ENCODE measurements around the gene GRHL3.
A peak's percentile ranks its signal among the peaks of the same experiment; 100 is the strongest.

Gene GRHL3

GRCh38 chr1:24329797-24330543 lies 10.8 kb downstream of the GRHL3 start:
- TF ChIP-seq CTCF (conservative IDR thresholded peaks at IDR 0.05; ENCODE audit: low read depth, low read length), result no peak
- no peak overlapping the region for H3K4me3 ChIP-seq (ENCODE audit: low read depth, low read length)
- DNase-seq (ENCODE audit: low read depth), result peak; percentile 80

- TF ChIP-seq CTCF (conservative IDR thresholded peaks at IDR 0.05; ENCODE audit: low read depth, low read length), result no peak
- DNase-seq (ENCODE audit: low read depth), result no peak
Observed at GRCh38 chr1:24331961-24332673, 13.0 kb downstream of the GRHL3 start.

GRCh38 chr1:24336075-24336474 lies 16.9 kb downstream of the GRHL3 start:
- no peak for TF ChIP-seq CTCF (conservative IDR thresholded peaks at IDR 0.05; ENCODE audit: low read depth, low read length)
- DNase-seq (ENCODE audit: low read depth), result no peak
- H3K4me3 ChIP-seq (ENCODE audit: low read depth, low read length), result no peak overlapping the region

More at GRCh38 chr1:24331961-24332673, 13.0 kb downstream of the GRHL3 start:
- no peak overlapping the region for H3K4me3 ChIP-seq (ENCODE audit: low read depth, low read length)

GRCh38 chr1:24337455-24337854 lies 18.3 kb downstream of the GRHL3 start:
- H3K4me3 ChIP-seq (ENCODE audit: low read depth, low read length), result no peak overlapping the region
- no peak for TF ChIP-seq CTCF (conservative IDR thresholded peaks at IDR 0.05; ENCODE audit: low read depth, low read length)
- no peak for DNase-seq (ENCODE audit: low read depth)

GRCh38 chr1:24338447-24338846 lies 19.3 kb downstream of the GRHL3 start:
- no peak for TF ChIP-seq CTCF (conservative IDR thresholded peaks at IDR 0.05; ENCODE audit: low read depth, low read length)
- DNase-seq (ENCODE audit: low read depth), result no peak
- no peak overlapping the region for H3K4me3 ChIP-seq (ENCODE audit: low read depth, low read length)

- TF ChIP-seq CTCF (conservative IDR thresholded peaks at IDR 0.05; ENCODE audit: low read depth, low read length), result no peak
- no peak for DNase-seq (ENCODE audit: low read depth)
- H3K4me3 ChIP-seq (ENCODE audit: low read depth, low read length), result no peak overlapping the region
Observed at GRCh38 chr1:24339996-24340395, 20.8 kb downstream of the GRHL3 start.
